ENCODE measurements around the gene ORAI3.

Gene ORAI3

GRCh38 chr16:30958175-30959079 is 9.6 kb downstream of the ORAI3 start:
- Histone ChIP-seq H3K4me3 (ENCODE audit: low read depth, low read length) (peak overlapping the region; percentile 90), H3K36me3 (ENCODE audit: control insufficient read depth in 2 of 2, insufficient read depth in 1 of 2, low read length in 2 of 2) (peaks cover 40 to 50% of the 10 kb centered on the region in 2 experiments), H3K4me1 (ENCODE audit: control insufficient read depth, insufficient read depth, low read length) (peaks cover 2% of the 10 kb centered on the region; the same call in 1 of the 2 replicates), H3K9me3 (ENCODE audit: control insufficient read depth, insufficient read depth, low read depth, low read length) (no peaks in the 10 kb centered on the region), H3K27ac (ENCODE audit: extremely low read depth, low read depth, low read length) (peak overlapping the region; percentile 96; the same call in 1 of the 2 replicates)
- ChIA-PET POLR2A (interaction anchor here (0.7 to 2.9 kb wide), 5 partner anchors 9 to 159 kb away, joined by 3 to 9 read pairs (median 3); partner anchors contain the start of genes ZNF646 and ZNF668), CTCF (interaction anchor here (0.6 to 2.7 kb wide), 5 partner anchors 14 to 203 kb away, joined by 3 to 8 read pairs (median 4); no protein-coding TSS in a partner anchor)
- TF ChIP-seq ZNF777 (tag by site-specific recombination; IDR thresholded peaks at IDR 0.05; ENCODE audit: borderline replicate concordance) (no peak), SP3 (tag by site-specific recombination; IDR thresholded peaks at IDR 0.05) (peak; percentile 61), RBAK (tag by site-specific recombination; IDR thresholded peaks at IDR 0.05) (no peak), KLF16 (tag by site-specific recombination; IDR thresholded peaks at IDR 0.05) (no peak), SP7 (tag by site-specific recombination; IDR thresholded peaks at IDR 0.05) (no peak), KLF7 (tag by site-specific recombination; IDR thresholded peaks at IDR 0.05; ENCODE audit: borderline replicate concordance) (0 out of 2 replicates have a peak, but pooled peaks have one; percentile 39), ZNF645 (tag by site-specific recombination; IDR thresholded peaks at IDR 0.05) (no peak), ZNF394 (tag by site-specific recombination; IDR thresholded peaks at IDR 0.05; ENCODE audit: borderline replicate concordance) (no peak), ZNF530 (tag by site-specific recombination; IDR thresholded peaks at IDR 0.05; ENCODE audit: low read depth) (no peak), ZNF785 (tag by site-specific recombination; IDR thresholded peaks at IDR 0.05) (no peak), HOXC10 (CRISPR knock-in tag; IDR thresholded peaks at IDR 0.05) (no peak), GLIS2 (tag by site-specific recombination; IDR thresholded peaks at IDR 0.05) (peak; percentile 33; the same call in 1 of the 2 replicates), ZNF529 (tag by site-specific recombination; IDR thresholded peaks at IDR 0.05; ENCODE audit: insufficient replicate concordance) (no peak), ZNF560 (tag by site-specific recombination; IDR thresholded peaks at IDR 0.05; ENCODE audit: borderline replicate concordance) (no peak), ZBTB21 (tag by site-specific recombination; IDR thresholded peaks at IDR 0.05) (no peak), ZNF354C (tag by site-specific recombination; IDR thresholded peaks at IDR 0.05; ENCODE audit: borderline replicate concordance, low read depth) (no peak), ZNF596 (tag by site-specific recombination; IDR thresholded peaks at IDR 0.05) (no peak), ZBTB17 (tag by site-specific recombination; IDR thresholded peaks at IDR 0.05) (no peak), HIC1 (tag by site-specific recombination; IDR thresholded peaks at IDR 0.05) (no peak), ZNF555 (tag by site-specific recombination; conservative IDR thresholded peaks at IDR 0.05) (no peak), ZEB2 (tag by site-specific recombination; IDR thresholded peaks at IDR 0.05) (no peak), ZBTB8A (tag by site-specific recombination; IDR thresholded peaks at IDR 0.05) (no peak), PRDM10 (tag by site-specific recombination; IDR thresholded peaks at IDR 0.05) (peak; percentile 38; the same call in 1 of the 2 replicates)
- TF ChIP-seq, protein P1, sequence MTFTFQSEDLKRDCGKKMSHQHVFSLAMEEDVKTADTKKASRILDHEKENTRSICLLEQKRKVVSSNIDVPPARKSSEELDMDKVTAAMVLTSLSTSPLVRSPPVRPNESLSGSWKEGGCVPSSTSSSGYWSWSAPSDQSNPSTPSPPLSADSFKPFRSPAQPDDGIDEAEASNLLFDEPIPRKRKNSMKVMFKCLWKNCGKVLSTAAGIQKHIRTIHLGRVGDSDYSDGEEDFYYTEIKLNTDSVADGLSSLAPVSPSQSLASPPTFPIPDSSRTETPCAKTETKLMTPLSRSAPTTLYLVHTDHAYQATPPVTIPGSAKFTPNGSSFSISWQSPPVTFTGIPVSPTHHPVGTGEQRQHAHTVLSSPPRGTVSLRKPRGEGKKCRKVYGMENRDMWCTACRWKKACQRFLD (tag by site-specific recombination; IDR thresholded peaks at IDR 0.05), result no peak
- TF ChIP-seq, protein P2, sequence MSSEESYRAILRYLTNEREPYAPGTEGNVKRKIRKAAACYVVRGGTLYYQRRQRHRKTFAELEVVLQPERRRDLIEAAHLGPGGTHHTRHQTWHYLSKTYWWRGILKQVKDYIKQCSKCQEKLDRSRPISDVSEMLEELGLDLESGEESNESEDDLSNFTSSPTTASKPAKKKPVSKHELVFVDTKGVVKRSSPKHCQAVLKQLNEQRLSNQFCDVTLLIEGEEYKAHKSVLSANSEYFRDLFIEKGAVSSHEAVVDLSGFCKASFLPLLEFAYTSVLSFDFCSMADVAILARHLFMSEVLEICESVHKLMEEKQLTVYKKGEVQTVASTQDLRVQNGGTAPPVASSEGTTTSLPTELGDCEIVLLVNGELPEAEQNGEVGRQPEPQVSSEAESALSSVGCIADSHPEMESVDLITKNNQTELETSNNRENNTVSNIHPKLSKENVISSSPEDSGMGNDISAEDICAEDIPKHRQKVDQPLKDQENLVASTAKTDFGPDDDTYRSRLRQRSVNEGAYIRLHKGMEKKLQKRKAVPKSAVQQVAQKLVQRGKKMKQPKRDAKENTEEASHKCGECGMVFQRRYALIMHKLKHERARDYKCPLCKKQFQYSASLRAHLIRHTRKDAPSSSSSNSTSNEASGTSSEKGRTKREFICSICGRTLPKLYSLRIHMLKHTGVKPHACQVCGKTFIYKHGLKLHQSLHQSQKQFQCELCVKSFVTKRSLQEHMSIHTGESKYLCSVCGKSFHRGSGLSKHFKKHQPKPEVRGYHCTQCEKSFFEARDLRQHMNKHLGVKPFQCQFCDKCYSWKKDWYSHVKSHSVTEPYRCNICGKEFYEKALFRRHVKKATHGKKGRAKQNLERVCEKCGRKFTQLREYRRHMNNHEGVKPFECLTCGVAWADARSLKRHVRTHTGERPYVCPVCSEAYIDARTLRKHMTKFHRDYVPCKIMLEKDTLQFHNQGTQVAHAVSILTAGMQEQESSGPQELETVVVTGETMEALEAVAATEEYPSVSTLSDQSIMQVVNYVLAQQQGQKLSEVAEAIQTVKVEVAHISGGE (tag by site-specific recombination; conservative IDR thresholded peaks at IDR 0.05; ENCODE audit: low read depth), result 0 out of 2 replicates have a peak, but pooled peaks have one; percentile 26
